Transverse colon (tissue), 3 donors: ENCODE data around the gene HNRNPD.

Experiments used
- CTCF ChIP-seq, 5 experiments: fragments of 200-600 bp in 3 of 5; fragments of 450-650 bp in 2 of 5; sonication (generic) in 3 of 5; IDR thresholded peaks; 1 replicate in 2 of 5; 2 replicates in 3 of 5; pipeline ENCODE4 v1.5.1; 2016 to 2017; ENCODE audit warnings: antibody characterized with exemption in 5 of 5, inconsistent platforms in 3 of 5, mild to moderate bottlenecking in 2 of 5, moderate library complexity in 1 of 5
- EP300 ChIP-seq: sonication (generic); formaldehyde crosslinking; IDR thresholded peaks from one replicate; pipeline ENCODE4 v1.6.1; 2017; ENCODE audit warnings: antibody characterized with exemption, low read depth
- POLR2A ChIP-seq: fragments of 450-650 bp; IDR thresholded peaks from one replicate; pipeline ENCODE4 v1.6.1; 2016; ENCODE audit warnings: antibody characterized with exemption, mild to moderate bottlenecking, moderate library complexity

DNA sequence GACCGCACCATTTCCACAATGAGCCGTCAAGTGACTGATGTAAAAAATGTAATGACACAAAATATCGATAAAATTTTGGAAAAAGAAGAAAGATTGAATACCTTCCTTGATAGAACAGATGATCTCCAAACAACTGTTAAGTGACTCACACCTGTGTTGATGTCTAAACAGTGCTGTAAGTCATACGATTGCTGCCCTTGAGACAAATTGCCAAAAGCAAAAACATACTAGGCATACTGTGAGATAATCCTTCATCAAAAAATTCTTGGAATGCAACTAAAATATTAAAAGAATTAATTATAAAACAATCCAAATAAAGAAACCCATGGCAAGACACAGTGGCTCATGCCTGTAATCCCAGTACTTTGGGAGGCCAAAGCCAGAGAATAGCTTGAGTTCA lies 53.4 kb downstream of the HNRNPD start:
- TF ChIP-seq CTCF (IDR thresholded peaks at IDR 0.05) (no peak), POLR2A (no peak), EP300 (no peak)
